ENCODE results near the gene RNF222.

RNF222 gene

GRCh38 chr17:8397636-8398035 is at the start of gene RNF222:
RNF222 (minus strand) TSS chr17:8397827; CDS start chr17:8393461, 4,366 bp downstream.
- DNase-seq (ENCODE audit: low spot score), result no peak

GRCh38 chr17:8445536-8445935 is 47.9 kb upstream of the RNF222 start:
- DNase-seq (ENCODE audit: low spot score), result no peak

- DNase-seq (ENCODE audit: low spot score), result no peak
These were observed 46.9 kb upstream of the RNF222 start for GRCh38 chr17:8444494-8444893.

GRCh38 chr17:8443756-8444155 is 46.1 kb upstream of the RNF222 start:
- no peak for DNase-seq (ENCODE audit: low spot score)

- DNase-seq (ENCODE audit: low spot score), result no peak
These were observed 44.7 kb upstream of the RNF222 start for GRCh38 chr17:8442310-8442709.

GRCh38 chr17:8441690-8442089 is 44.1 kb upstream of the RNF222 start:
- no peak for DNase-seq (ENCODE audit: low spot score)

- peak; percentile 29 for DNase-seq (ENCODE audit: low spot score)
These were observed 42.1 kb upstream of the RNF222 start for GRCh38 chr17:8439681-8440080.

GRCh38 chr17:8438441-8438840 is 40.8 kb upstream of the RNF222 start:
- DNase-seq (ENCODE audit: low spot score), result no peak

- peak; percentile 9 for DNase-seq (ENCODE audit: low spot score)
These were observed 39.2 kb upstream of the RNF222 start for GRCh38 chr17:8436844-8437171.

GRCh38 chr17:8436169-8436843 is 38.7 kb upstream of the RNF222 start:
- peak; percentile 66 for DNase-seq (ENCODE audit: low spot score)

- peak; percentile 98 for DNase-seq (ENCODE audit: low spot score)
These were observed 37.9 kb upstream of the RNF222 start, which contains the start of gene NDEL1 for GRCh38 chr17:8435245-8436168. NDEL1 (plus strand) TSS chr17:8435884; CDS start chr17:8444272, 8,388 bp downstream.

- DNase-seq (ENCODE audit: low spot score), result peak; percentile 42
These were observed 33.3 kb upstream of the RNF222 start for GRCh38 chr17:8430966-8431365.

- no peak for DNase-seq (ENCODE audit: low spot score)
These were observed 29.2 kb upstream of the RNF222 start for GRCh38 chr17:8426802-8427201.

- DNase-seq (ENCODE audit: low spot score), result no peak
These were observed 28.6 kb upstream of the RNF222 start for GRCh38 chr17:8426094-8426720.

- DNase-seq (ENCODE audit: low spot score), result peak; percentile 57
These were observed 23.9 kb upstream of the RNF222 start for GRCh38 chr17:8421571-8421970.

GRCh38 chr17:8420041-8420934 is 22.7 kb upstream of the RNF222 start:
- DNase-seq (ENCODE audit: low spot score), result peak; percentile 58

- no peak for DNase-seq (ENCODE audit: low spot score)
These were observed 21.7 kb upstream of the RNF222 start for GRCh38 chr17:8419305-8419704.

- no peak for DNase-seq (ENCODE audit: low spot score)
These were observed 20.8 kb upstream of the RNF222 start for GRCh38 chr17:8418471-8418870.

- DNase-seq (ENCODE audit: low spot score), result no peak
These were observed 20.2 kb upstream of the RNF222 start for GRCh38 chr17:8417806-8418205.

- DNase-seq (ENCODE audit: low spot score), result no peak
These were observed 16.3 kb upstream of the RNF222 start for GRCh38 chr17:8413938-8414337.

- DNase-seq (ENCODE audit: low spot score), result no peak
These were observed 15.7 kb upstream of the RNF222 start for GRCh38 chr17:8413328-8413727.

GRCh38 chr17:8412089-8412488 is 14.5 kb upstream of the RNF222 start:
- no peak for DNase-seq (ENCODE audit: low spot score)

Measured in kidney tubule cell (primary cell).